ENCODE data around the gene GRIK1.

GRIK1 gene

DNA sequence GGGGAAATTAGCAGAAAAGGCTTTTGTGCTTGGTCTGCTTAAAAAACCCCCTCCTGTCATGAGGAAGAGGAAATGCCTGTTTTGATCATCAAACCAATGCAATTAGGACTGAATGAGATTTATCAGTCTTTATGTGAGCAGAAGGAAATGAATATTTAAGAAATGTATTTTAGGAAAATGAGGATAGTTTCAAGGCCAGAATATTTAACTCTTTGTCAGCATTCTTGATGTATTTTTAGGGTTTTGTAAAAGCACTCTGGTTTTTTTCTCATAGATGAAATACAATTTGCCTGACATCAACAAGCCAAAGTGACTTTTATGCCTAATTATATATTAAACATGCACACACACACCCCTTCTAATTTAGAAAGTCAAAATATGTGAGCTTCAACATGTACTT is 213.8 kb downstream of the GRIK1 start:
- no peak for TF ChIP-seq CTCF (IDR thresholded peaks at IDR 0.05)

DNA sequence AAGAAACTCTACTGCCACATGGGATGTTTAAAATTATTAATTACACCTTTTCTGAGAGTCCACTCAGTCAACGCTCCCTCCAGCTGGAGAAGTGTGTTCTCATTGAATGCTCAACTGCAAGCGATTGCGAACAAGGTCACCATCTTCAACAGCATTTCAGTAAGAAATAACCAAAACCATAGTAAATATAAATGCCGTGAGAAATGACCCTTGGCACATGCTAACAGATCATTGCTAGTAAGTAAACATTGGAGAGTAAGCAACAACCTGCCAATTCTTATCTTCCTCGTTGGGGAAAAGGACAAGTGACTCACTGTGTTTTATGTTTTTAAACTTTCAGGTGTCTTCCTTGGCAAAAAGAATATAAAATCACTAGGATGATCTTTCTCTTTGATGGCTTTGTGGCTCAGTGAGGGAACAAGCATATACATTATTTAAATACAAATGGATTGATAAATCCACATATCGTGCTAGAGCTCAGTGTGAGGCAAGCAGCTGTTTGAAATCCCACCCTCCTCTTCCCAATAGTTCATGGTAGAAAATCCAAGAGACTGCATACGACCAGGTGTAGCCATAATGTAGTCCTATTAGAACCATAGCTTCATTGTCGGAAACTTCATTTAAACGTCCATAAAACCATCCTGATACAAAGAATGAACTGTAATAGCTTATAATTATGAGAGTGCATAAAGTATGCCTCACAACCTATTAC is 214.6 kb downstream of the GRIK1 start:
- TF ChIP-seq CTCF (IDR thresholded peaks at IDR 0.05), result no peak

GRCh38 chr21:29721964-29722363 is 217.8 kb downstream of the GRIK1 start:
- TF ChIP-seq CTCF (IDR thresholded peaks at IDR 0.05), result no peak

DNA sequence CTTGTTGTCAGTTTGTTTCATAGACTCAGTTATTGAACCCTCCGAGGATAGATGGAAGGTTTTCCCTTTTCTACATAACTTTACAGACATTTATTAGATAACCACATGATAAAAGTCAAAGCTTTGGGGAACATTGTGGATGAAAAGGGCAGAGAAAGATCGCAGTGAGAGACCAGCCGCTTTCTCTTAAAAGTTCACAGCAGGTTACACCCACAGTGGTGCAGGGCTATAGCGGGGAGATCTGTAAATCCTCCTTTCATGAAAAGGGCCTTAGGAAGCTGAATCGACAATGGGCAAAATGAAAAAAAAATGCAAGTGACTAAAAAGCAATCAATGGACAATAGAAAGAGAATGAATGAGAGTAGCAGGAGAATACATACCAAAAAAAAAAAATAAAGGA is 218.6 kb downstream of the GRIK1 start:
- TF ChIP-seq CTCF (IDR thresholded peaks at IDR 0.05), result no peak

DNA sequence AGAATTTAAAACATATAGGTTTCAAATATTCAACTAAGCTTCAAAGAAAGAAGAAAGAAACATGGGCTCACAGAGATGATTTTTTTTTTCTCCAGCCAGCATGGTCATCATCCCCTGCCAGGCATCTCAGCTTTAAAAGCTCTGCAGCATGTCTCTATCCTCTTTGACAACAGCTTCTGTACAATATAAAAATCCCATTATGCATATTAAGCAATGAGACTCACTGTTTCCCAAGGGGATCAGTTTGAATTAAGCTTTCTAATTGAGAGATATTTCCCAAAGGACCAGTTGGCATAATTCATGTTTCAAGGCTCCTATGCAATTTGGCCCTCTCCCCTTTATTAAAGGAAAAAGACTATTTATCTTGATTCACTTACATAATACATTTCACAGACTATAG is 220.3 kb downstream of the GRIK1 start:
- no peak for TF ChIP-seq CTCF (IDR thresholded peaks at IDR 0.05)

DNA sequence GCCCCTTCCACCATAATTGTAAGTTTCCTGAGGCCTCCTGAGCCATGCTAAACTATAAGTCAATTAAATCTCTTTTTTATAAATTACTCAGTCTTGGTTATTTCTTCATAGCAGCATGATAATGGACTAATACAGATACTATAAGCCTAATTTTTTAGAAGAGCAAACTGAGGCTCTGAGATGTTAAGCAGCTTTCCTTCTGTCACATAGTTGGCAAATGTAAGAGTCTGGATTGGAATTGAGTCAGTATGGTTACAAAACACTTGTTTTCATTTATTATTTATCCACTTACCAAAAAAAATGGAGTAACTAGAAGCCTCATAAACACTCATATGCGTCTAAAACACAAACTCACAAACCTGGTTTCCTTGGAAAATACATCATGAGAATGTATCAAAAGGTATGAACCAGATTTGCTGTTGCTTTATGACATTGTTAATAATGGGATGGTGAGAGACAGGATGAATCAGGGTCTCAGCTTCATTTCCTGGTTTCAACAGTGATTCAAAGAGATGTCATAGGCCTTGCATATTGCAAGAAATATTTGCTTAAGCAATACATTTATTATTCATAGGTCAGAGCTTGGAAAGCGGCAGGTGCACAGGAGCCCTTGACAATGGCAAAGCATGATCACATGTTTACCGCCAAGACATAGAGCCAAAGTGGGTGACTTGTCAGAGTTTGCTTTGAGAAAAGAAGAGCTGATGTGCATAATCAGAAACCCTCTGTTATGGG is 221.5 kb downstream of the GRIK1 start:
- no peak for TF ChIP-seq CTCF (IDR thresholded peaks at IDR 0.05)

- no peak for TF ChIP-seq CTCF (IDR thresholded peaks at IDR 0.05)
These were observed 222.1 kb downstream of the GRIK1 start for GRCh38 chr21:29717659-29718058.

Measured in LNCAP (cell line).